GM12872 (cell line): Measurements from ENCODE around the gene SLC12A7.

Experiments
- TF ChIP-seq, protein P1 (sequence below): IDR thresholded peaks from 3 replicates; pipeline ENCODE4 v1.5.1; 2011; ENCODE audit warnings: low read depth, mild to moderate bottlenecking, low read length, moderate library complexity; ENCODE audit not compliant: insufficient read depth

Gene SLC12A7

DNA sequence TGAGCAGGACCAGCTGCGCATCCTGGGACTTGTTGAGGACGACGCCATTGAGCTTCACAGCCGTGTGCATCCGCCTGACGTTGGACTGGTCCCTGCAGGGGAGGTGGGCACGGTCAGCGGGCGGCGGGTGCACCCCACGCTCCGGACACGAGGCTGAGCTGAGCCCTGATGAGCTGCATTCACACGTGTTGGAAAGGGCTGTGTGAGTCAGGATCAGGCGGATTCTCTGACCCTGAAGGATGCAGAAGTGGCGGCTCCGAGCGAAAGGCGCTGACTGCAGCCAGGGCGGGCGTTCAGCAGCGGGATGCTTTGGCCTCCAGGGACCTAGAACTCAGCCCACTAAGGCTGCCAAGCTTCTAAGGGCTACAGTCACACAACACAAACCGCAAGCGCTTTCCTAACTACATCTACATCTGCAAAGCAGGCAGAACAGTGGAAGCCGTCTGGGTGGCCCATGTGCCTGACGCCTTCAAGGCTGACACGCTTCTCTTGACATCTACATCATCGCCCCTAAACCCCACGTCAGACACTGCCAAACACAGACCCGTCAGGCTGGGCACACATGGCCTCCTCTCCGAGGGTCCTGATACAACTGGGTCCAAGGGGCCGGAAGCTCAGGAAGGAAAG is 58.4 kb downstream of the SLC12A7 start:
- TF ChIP-seq, protein P1, sequence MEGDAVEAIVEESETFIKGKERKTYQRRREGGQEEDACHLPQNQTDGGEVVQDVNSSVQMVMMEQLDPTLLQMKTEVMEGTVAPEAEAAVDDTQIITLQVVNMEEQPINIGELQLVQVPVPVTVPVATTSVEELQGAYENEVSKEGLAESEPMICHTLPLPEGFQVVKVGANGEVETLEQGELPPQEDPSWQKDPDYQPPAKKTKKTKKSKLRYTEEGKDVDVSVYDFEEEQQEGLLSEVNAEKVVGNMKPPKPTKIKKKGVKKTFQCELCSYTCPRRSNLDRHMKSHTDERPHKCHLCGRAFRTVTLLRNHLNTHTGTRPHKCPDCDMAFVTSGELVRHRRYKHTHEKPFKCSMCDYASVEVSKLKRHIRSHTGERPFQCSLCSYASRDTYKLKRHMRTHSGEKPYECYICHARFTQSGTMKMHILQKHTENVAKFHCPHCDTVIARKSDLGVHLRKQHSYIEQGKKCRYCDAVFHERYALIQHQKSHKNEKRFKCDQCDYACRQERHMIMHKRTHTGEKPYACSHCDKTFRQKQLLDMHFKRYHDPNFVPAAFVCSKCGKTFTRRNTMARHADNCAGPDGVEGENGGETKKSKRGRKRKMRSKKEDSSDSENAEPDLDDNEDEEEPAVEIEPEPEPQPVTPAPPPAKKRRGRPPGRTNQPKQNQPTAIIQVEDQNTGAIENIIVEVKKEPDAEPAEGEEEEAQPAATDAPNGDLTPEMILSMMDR, result no peak

DNA sequence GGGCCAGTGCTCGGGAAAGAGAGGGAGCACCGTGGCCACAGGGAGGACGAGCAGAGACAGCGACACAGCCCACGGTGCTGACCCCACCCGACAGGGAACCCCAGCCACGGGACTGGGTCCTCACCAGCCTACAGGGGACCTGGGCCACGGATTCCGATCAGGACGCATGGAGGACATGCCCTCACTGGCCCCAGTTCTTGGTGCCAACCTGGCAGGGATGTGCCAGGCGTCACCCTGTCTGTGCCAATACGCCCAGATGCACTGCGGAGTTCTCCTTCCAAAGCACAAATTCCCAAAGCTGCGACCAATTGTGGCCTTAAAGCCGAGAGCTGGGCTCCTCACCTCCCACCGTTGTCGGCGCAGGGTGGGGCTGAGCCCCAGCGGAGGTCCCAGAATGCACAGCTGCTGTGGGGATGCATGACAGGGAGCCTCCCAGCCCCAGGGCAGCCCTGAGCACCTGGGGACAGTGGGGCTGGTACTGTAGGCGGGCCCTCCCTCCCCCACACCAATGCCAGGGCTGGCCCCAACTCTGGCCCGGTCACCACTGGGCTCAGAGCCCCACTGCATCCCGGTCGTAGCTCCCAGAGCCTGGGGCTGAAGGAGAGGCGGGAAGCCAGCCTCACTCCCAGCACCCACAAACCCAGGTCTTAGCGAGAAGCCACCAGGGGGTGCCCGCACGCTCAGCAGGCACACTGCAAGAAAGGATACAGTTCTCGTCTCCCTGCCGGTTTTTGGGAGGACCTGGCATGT is 59.0 kb downstream of the SLC12A7 start:
- TF ChIP-seq, protein P1, result no peak

DNA sequence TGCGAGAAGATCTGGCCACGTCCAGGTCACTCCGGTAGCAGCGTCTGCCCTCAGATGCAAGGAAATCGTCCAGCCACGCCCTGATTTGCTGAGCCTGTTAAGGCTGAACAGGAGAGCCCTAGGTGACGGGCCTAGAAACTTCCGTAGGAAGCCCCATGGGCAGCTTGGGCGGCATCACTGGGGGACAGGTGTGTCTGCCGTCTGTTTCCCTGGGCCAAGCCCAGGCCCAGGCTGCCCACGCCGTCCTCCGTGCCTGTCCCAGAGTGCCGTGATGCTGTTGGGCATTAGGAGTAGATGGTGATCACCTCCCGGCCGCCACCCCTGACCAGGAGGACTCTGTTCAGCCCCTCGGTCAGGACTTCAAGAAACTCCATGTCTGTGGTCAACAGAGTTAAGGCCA is 59.8 kb downstream of the SLC12A7 start:
- TF ChIP-seq, protein P1, result no peak

DNA sequence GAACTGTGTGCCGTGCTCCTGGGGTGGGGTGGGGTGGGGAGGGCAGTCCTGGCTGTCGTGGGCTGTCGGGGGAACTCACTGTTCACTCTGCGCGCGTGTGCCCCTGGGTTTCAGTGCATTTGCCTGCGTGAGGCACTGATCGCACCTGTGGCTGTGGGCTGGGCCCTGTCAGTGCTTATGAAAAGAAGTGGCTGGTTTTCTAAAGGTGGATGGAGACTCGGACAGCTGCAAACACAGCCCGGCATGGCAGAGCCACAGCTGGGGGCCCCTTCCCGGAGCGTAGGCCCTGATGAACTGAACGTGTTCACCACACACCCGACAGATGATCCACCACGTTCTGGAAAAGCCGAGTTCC is 60.5 kb downstream of the SLC12A7 start:
- TF ChIP-seq, protein P1, result no peak

DNA sequence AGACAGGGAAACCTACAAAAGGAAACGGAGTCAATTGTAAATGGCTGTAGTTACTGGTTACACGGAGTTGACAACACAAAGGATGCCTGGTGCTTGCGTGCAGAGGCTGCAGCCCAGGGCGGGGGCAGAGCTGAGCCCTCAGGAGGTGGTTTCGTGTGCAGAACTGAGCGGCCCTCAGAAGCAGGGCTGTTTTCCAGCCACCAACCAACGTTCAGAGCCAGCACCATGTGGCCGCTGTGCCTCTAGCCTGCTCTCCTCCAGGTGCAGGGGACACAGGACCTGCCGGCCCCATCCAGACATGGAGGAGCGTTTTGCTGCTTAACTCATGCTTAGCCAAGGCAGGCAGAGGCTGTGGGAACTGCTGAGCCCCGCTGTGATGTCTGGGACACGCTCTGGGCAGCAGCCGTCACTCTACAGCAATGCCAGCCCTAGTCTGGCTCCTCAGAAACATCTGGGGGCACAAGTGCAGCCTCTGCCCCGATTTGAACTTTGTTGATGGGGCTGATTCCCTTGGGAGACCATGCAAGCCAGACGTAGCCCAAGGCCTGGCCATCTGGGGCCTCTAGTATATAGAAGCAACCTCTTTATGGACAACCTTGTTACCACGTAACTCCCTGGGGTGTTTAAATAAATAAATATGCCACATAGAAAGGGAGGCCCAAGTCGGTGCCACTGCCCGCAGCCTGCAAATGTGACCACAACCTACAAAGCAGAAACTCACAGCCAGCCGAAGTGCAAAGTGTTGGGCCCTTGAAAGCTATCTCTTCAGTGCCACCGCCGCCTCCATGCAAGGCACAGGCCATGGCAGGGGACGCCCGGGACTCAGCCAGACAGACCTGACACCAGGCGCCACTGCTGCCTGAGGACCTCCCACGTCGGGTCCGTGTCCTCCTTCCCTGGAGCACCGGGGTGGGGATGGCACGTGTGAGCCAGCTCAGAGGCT is 61.2 kb downstream of the SLC12A7 start:
- TF ChIP-seq, protein P1, result no peak

DNA sequence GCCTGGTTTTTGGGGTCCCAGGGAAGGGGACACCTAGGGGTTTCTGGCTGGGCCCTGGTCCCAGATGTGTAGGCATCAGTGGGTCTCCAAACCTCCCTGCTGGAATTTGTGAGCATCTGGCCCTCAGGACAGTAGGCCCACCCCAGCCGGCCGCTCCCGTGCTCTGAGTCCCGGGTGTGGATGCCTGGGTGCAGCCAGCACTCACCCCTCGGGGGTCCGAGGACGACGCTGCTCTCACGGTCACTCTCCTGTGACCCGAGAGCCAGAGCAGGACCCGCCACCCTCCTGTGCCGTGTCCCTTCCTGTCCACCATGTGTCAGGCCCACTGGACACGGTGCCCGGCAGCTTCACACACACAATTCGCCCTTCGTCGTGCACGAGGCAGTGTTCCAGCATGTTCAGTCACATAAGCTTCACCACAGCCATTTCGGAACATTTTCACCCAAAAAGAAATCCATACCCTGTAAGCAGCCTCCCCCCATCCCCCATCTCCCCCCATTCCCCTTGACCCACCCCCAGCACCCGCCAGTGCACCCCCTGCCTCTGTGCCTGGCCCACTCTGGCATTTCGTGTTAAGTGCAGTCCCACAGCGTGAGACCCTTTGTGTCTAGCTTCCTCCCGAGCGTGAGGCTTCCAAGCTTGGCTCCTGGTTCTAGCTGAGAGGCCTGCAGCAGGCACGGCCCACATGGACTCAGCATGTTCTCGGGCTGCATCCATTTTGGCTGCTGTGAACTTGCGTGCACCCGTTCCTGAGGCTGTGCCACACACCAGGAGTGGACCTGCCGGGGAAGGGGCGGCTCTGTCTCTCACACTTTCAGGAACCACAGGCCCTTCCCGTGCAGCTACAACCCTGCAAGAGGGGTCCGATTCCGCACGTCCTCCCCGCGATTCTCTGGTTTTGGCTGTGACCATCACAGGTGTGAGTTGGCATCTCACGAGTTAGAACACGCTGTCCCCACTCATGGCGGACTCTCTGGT is 62.7 kb downstream of the SLC12A7 start:
- TF ChIP-seq, protein P1, result no peak
